HG03342 (cell line): ENCODE results near the gene TADA3.

Source experiments
- ATAC-seq: cut with Tn5 transposase; IDR thresholded peaks from one replicate; pipeline ENCODE4 v1.9.1; 2021; ENCODE audit warnings: mild to moderate bottlenecking, moderate library complexity; ENCODE audit not compliant: unreplicated experiment

Gene TADA3

DNA sequence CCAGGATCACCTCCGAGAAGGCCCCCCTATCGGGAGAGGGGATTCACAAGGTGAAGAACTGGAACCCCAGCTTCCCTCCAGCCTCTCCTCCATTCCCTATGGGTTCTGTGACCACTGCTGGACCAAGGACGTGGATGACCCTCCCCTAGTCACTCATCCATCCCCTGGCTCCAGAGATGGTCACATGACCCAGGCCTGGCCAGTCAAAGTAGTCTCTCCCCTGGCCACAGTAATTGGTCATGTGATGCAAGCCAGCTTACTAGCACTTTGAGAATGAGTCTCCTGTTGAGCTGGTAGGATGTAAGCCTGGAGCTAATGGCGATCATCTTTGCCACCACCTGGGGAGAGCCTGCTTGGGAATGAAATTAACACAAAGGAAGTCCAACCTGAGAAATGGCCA is 26.4 kb downstream of the TADA3 start:
- ATAC-seq, result no peak

DNA sequence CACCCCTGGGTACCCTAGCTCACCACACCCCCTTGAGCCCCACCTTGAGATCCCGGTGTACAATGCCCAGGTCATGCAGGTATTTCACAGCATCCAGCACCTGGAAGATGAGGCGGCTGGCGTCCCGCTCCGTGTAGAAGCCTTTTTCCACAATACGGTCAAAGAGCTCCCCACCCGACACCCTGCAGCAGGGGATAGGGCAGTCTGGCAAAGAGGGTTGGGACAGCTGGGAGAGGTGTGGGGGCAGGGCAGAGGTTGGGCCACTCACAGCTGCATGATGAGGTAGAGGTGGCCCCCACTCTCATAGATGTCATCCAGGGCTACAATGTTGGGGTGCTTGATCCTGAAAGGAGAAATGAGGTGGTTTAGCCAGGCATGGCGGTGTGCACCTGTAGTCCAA is 29.4 kb downstream of the TADA3 start:
- no peak for ATAC-seq

DNA sequence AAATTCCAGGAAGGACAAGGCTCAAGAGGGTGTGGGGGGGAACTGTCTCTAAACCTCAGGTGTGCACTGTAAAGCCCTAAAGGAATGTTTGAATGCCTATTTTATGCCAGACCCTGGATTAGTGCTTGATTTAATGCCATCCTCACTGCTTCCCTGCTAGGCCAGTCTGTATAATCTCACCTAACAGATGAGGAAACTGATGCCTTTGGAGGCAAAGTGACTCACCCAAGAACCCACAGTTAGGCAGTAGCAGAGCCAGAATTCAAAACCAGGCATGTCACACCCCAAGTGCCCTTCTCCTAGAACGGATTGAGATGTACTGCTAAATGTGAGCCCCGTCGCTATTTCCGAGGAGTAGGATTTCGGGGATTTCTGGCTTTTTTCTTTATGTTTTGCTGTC is 30.4 kb downstream of the TADA3 start:
- no peak for ATAC-seq

DNA sequence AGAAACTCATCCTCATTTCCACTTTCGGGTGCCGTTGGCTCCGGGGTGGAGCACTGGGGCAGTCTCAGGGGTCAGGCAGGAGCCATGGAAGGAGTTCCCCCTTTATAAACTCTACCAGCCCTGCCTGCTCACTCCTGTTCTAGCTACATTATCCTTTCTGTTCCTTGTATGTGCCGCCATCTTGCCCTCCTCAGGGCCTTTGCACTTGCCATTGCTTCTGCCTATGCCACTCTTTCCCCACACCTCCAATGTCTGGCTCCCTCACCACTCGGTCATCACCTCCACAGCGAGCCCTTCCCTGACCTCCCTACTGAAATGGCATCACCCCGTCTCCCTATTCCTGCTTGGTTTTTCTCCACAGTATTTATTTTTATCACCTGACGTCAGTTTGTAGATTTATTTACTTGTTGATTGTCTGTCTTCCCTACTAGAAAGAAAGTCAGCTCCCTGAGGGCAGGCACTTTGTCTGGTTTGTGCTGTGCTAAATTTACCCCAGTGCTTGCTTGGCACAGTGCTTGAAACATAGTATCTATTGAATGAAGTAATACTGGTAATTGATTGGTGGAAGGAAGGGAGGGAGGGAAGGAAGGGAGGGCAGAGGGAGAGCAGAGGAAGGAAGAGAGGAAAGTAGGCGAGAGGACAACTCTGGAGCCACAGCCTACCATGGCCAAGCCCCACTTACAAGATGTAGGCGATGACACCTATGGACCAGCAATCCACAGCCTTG is 31.3 kb downstream of the TADA3 start:
- no peak for ATAC-seq

DNA sequence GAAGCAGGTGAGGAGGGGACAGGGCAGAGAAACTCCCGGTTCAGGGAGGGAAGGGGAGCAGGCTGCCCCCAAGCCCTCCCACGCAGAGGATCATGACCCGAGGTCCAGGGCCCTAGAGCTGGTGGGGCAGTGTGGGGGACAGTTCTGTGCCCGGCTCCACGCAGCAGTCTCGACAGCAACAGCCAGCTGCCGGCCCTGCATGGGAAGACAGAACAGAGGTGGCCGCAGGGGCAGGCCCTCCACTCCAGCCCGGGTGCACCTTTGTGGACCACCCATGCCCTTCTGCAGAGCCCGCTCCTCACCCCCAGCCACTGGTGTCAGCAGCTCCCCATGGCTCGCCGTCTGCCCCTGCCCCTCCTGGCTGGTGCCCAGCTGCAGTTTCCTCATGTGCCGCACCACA is 34.8 kb downstream of the TADA3 start:
- ATAC-seq, result no peak

DNA sequence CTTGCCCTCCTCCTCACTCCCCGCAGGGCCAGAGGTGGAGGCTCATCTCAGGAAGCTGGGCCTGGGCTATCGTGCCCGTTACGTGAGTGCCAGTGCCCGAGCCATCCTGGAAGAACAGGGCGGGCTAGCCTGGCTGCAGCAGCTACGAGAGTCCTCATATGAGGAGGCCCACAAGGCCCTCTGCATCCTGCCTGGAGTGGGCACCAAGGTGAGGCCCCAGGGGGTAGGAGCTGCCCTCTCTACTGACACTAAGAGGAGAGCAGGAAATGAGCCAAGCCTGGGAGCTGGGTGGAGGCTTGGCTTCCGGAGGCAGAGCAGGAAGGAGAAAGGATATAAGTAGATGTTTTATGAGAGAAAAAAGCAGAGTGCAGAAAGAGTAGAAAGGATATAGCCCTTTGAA is 37.6 kb downstream of the TADA3 start:
- ATAC-seq, result no peak

DNA sequence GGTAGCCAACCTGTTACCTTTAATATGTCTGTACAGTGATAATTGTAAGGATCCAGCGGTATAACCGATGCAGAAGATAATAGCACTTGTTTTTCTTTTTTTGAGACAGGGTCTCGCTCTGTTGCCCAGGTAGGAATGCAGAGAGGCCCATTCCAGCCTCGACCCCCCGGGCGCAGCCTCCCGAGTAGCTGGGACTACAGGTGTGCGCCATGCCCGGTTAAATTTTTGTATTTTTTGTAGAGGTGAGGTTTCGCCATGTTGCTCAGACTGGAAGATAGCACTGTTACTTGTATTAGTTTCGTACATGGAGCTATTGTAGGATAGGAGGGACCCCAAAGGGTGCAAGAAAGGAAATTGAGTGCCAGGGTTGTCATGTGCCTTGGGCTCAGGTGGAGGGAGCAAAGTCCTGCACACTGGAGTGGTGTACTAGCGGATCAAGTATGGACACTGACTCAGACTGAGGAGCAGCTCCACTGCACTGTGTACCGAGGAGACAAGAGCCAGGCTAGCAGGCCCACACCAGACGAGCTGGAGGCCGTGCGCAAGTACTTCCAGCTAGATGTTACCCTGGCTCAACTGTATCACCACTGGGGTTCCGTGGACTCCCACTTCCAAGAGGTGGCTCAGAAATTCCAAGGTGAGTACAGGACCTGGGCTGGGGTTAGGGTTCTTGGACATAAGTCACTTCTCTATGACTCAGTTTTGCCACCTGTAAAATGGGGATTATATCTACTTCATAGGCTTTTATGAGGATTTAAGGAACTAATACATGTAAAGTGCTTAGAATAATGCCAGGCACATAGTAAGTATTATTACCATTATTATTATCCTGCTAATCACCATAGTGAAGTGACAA is 41.5 kb downstream of the TADA3 start:
- no peak for ATAC-seq

DNA sequence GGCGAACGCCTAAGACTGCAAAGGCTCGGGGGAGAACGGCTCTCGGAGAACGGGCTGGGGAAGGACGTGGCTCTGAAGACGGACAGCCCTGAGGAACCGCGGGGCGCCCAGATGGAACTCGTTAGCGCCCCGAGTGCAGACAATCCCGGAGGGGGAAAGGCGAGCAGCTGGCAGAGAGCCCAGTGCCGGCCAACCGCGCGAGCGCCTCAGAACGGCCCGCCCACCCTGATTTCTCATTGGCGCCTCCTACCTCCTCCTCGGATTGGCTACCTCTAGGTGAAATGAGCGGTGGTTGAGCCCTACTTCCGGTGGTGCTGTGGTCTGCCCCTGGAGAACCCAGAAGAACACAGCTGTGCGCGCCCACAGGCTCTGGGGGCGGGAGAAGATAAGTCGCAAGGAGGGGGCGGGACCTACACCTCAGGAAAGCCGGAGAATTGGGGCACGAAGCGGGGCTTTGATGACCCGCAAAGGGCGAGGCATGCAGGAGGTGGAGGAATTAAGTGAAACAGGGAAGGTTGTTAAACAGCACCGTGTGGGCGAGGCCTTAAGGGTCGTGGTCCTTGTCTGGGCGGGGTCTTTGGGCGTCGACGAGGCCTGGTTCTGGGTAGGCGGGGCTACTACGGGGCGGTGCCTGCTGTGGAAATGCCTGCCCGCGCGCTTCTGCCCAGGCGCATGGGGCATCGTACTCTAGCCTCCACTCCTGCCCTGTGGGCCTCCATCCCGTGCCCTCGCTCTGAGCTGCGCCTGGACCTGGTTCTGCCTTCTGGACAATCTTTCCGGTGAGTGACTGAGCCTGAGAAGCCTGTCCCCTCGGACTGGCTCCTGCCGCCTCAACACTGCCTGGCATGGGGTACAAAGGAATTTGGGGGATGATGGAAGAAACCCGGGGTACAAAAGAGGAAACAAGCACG is 42.4 kb downstream of the TADA3 start, which contains the start of gene OGG1:
Gene OGG1, plus strand, starts transcription at position 308 of the 911 bp plus-strand sequence. Its CDS starts 335 bp downstream, at position 643.
- ATAC-seq, result peak; percentile 91

DNA sequence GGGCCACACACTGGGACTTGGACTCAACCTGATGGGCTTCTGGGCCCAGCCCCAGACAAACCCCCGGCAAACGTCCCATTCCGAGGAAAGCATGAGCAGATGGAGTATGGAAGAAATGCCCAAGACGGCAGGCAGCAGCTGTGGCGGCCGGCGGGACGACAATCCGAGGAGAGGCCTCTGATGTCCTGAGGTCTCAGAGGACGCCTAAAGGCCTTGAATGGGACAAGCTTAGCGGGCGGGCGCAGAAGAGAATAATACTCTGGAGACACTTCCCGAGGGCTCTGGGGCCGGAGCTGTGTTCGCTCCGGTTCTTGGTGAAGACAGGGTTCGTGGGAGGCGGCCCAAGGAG is 43.0 kb downstream of the TADA3 start:
- no peak for ATAC-seq

DNA sequence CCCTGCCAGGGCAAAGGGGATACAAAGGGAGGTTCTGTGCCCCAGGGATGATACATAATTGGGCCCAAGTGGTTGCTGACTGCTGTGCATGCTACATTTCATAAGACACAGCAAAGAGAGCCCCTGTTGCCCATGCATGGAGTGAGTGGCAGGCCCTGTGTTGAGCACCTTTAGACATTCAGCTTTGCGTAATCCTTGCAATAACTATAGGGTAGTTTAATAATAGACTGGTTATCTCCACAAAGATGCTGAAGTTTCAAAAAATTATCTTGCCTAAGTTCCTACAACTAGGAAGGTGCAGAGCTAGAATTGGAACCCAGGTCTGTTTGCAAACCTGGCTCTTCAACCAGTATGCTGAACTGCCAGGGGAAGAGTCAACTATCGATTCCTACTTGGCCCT is 44.2 kb downstream of the TADA3 start:
- ATAC-seq, result no peak

DNA sequence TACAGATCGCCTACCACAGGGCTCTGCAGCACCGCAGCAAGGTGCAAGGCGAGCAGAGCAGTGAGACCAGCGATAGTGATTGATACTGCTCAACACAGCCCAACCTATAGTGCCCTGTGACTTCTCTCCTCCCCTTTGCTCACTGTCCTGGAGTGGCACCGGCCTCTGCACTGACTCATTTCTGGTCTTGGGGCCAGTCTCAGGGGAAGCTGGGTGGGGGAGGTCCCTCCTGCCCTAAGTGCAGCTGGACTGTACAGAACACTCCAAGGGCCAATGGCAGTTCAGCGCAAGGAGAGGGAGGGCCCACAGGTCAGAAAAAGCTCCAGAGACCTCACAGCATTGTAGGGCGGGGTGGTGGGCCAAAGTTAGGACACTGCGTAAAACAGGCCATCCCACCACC is 45.0 kb downstream of the TADA3 start:
- ATAC-seq, result no peak

DNA sequence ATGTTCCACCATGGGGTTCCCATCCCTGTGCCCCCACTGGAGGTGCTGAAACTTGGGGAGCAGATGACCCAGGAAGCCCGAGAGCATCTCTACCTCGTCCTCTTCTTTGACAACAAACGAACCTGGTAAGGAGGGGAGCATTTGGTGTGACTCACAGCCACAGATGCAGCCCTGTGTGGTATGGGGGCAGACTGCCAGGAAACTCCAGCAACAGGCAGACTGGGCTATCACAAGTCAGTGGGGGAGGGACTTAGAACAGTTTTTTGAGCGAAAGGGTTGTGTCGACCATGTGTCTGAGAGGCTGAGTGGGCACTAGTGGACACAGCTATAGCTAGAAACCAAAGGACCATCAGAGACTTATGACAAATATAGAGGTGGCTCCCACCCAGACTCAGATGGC is 45.9 kb downstream of the TADA3 start:
- no peak for ATAC-seq

DNA sequence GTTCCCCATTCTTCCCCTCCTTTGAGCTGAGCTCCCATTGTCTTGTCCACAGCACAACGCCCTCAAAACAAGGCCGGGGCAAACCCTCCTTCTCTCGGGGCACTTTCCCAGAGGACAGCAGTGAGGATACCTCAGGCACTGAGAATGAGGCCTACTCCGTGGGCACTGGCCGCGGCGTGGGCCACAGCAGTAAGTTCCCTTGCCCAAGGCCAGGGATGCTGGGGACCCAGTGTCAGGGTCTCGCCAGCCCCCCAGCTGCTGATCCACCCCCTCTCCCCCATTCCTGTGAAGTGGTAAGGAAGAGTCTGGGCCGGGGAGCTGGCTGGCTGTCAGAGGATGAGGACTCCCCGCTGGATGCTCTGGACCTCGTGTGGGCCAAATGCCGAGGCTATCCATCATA is 46.8 kb downstream of the TADA3 start:
- no peak for ATAC-seq

DNA sequence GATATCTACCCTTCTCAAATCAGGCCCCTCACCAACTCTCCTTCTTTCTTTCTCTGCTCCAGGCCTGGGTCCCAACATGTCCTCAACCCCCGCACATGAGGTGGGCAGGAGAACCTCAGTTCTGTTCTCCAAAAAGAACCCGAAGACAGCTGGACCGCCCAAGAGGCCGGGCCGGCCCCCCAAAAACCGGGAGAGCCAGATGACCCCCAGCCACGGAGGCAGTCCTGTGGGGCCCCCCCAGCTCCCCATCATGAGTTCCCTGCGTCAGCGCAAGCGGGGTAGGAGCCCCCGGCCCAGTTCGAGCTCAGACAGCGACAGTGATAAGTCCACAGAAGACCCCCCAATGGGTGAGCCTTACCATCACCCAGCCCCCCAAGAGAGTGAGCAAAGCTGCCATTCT is 48.1 kb downstream of the TADA3 start:
- ATAC-seq, result no peak

DNA sequence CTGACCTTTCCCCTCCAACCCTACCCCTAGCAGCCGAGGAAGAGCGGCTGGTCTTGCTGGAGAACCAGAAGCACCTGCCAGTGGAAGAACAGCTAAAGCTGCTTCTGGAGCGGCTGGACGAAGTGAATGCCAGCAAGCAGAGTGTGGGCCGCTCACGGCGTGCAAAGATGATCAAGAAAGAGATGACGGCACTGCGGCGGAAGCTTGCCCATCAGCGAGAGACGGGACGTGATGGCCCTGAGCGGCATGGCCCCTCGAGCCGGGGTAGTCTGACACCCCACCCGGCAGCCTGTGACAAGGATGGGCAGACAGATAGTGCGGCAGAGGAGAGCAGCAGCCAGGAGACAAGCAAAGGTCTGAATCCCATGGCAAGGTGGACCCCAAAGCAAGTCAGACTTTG is 48.7 kb downstream of the TADA3 start:
- no peak for ATAC-seq

DNA sequence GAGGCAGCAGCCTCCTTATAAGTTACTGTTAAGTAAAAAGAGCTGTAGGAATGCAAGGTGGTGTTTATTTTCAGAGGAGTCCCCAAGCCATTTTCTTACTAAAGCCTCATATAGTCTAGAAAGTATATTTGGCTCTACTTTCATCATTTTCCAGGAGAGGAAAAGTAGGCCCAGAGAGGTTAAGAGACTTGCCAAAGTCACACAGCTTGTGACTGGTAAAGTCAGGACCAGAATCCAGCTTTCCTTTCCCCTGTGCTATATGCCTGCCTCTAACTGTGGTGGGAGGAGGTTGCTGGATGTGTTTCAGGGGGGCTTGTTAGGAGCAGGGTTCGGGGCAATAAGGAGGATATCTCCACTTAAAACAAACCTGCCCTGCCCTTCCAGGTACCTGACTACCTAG is 49.7 kb downstream of the TADA3 start:
- ATAC-seq, result no peak

DNA sequence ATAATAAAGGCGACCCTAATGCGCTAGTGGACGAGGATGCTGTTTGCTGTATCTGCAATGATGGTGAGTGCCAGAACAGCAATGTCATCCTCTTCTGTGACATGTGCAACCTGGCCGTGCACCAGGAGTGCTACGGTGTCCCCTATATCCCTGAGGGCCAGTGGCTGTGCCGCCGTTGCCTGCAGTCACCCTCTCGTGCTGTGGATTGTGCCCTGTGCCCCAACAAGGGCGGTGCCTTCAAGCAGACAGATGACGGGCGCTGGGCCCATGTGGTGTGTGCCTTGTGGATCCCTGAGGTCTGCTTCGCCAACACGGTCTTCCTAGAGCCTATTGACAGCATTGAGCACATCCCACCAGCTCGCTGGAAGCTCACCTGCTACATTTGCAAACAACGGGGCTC is 53.1 kb downstream of the TADA3 start:
- ATAC-seq, result no peak

DNA sequence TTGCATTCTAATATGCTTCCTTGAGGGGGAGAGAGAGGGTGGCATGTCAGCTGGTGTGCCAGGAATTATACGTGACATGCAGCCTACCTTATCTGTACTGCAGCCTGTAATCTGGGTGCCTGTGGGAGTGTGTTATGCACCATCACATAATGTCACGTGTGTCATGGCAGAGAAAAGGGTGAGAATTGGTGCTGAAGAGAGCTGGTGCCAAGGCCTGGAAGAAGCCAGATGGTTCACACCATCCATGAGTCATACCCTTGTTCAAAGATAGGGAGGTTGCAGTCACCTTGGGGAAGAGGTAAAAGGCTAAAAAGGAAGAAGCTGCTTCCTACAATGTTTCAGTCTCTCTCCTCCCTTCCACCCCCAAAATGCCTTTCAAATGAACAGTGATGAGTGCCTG is 55.4 kb downstream of the TADA3 start:
- no peak for ATAC-seq

DNA sequence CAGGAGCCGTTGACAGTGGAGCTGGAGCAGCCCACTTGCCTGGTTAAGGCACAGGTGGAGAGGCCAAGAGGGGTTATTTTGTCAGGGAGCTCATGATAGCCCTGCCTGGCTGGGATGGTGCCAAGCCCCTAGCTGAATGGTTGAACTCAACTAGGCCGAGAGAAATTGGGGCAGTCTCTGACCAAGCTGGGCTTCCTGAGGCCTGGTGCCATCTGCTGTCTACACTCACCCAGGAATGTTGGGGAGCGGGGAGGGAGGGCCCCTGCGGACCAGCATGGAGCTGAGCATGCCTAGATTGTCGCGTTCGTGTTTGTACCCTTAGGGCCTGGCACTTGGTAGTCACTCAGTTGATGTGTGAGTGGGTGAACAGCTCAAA is 59.5 kb downstream of the TADA3 start:
- no peak for ATAC-seq

DNA sequence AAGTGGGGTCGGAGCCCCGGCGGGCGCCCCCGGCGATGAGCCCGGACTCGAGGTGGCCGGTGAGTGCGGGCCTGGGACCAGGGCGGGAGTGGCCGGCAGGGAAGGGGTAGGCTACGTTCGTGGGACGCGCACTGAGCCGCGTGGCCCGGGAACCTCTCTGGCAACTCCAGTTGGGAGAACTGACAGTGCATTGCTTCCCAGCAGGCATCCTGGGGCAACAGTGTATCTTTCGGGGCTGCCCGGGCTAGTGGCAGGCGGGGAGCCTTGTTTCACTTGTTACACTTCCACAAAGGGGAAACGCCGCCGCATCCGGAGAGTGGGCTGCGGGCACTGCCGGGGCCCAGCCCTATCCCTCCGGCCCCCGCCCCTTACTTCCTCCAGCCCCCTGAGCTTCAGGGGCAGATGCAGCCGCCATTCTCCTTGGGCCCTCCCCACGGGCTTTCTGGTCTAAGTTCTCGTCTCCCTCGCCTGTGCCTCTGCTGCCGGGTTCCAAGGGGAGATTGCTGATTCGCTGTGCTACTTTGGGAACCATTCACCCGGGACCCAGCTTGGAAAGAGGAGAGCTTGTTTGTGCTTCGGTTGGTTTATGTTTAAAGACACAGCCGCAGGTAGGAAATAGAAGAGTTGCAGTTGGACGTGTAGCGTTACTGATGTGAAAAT is 60.1 kb downstream of the TADA3 start:
- peak; percentile 3 for ATAC-seq
